Occipital lobe (tissue), 2 donors: Measurements from ENCODE around the gene EML1. TPM values are rescaled to one million over a fixed set of nuclear protein-coding genes. Genes with fewer than 3 reads are reported as not detected.
A peak's percentile ranks its signal among the peaks of the same experiment; 100 is the strongest.

Experiments
- DNase-seq: peaks from one replicate; lab custom pipeline; 2025; lab: John Stamatoyannopoulos, UW
- total RNA-seq: library from RNA; depleted of rRNA; stranded (reverse); fragments of >200 nt; gene quantifications from one replicate; pipeline ENCODE4 v1.2.3, GENCODE V29; 2014

EML1 gene
- total RNA-seq, 1 donor from 2014 or later, result 137 TPM

DNA sequence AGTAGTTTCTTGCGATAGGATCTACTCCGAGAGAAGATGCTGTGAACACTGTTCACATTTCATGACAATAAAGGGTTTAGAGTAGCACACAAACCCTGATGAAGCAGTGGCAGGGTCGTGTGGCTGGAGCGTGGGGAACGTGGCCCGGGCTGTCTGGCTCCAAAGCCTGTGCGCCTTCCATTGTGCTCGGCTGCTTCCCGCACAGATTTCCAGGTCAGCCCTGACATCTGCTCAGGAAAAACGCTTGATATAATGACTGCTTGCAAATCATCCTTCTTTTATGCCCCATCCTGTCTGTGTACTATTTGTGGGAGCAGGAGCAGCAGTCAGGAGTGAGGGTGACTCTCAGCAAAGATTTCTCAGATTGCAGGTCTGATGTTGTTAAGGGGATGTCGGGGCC lies 78.6 kb downstream of the EML1 start:
- DNase-seq, result no peak

- DNase-seq, result no peak
Measured at GRCh38 chr14:99872786-99873440, 79.7 kb downstream of the EML1 start.

DNA sequence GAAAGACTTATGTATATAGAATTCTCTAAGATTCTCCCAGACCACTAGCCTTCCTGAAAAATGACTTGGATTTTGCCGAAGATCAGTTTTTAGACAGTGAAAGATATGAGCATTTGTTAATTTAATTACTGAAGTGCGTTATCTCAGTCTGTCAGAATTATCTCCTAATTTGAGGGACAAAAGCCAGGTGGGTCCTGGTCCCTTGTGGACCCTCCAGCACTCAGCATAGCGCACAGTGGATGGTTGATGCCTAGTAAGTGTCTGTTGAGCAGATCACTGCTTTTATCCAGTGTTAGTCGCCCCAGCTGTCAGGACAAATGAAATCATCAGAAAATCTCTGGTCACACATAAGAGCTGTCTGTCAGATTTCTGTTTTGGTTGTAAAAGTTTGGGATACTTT lies 80.4 kb downstream of the EML1 start:
- no peak for DNase-seq

DNA sequence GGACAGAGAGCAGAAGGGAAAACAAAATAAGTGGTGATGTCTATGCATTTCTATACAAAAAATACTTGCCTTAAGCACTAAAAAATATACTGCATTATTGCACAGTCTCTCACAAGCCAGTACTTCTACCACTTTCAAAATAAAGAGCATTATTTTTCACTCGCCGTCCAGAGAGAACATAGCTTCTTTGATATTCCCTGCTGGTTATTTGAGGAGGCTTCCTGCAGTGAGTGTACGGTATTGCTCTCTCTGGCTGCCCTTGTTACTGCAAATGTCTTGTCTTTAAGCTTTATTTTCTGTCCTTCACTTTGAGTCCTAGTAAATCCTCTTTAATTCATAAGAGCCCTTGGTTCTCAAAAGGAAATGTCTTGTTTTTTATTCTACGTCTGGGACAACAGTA lies 81.1 kb downstream of the EML1 start:
- DNase-seq, result no peak

DNA sequence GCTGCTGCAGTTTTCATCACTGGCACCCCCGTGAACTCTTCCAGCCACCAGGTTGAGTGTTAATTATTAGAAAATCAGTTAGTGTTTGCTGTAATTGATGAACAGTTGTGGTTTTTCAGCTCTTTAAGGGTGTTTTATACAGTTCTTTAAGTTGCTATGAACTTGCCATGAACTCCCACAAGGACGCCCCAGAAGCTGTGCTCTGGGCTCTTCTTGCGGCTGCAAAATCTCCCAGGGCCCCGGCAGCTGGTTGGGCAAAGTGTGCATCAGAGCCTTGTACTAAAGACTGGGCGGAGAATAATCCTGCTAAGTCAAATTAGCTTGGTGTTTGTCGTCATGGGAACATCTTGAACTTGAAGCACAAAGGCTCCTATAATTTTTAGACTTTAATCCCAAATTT lies 82.2 kb downstream of the EML1 start:
- no peak for DNase-seq

DNA sequence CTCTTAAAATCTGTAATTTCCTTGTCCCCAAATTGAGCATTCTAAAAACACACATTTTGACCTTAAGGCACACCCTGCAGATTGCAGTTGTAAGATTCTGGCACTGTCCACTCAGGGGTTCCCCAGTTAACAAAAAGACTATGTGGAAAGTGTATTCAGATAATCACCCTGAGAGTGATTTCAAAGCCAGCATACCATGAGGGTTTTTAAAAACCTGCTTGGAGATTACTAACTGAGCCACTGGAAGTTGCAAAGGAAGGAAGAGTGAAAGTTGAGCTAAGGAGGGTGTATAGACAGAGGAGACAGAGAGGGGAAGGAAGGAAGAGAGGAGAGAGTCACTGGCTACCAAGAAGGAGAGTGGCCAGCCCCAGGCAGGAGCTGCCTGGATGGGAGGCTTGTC lies 82.6 kb downstream of the EML1 start:
- DNase-seq, result no peak

GRCh38 chr14:99876406-99876805 lies 83.2 kb downstream of the EML1 start:
- DNase-seq, result no peak

DNA sequence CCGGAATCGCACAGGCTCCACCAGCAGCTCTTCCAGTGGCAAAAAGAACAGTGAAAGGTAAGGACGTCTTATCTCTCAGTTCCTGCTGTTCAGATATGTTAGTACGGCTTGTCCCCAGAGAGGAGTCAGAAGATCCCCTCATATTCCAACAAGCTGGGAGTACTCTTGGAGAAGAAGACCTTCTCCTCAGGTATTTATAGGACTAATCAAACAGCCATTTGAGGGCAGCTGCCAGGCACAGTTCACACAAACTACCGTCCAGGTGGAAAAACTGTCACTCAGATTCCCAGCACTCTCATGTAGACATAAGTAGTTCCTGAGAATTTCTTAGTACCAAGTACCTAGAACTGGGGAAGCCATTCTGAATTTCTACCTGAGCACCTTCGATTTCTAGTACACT lies 85.3 kb downstream of the EML1 start:
- DNase-seq, result no peak

DNA sequence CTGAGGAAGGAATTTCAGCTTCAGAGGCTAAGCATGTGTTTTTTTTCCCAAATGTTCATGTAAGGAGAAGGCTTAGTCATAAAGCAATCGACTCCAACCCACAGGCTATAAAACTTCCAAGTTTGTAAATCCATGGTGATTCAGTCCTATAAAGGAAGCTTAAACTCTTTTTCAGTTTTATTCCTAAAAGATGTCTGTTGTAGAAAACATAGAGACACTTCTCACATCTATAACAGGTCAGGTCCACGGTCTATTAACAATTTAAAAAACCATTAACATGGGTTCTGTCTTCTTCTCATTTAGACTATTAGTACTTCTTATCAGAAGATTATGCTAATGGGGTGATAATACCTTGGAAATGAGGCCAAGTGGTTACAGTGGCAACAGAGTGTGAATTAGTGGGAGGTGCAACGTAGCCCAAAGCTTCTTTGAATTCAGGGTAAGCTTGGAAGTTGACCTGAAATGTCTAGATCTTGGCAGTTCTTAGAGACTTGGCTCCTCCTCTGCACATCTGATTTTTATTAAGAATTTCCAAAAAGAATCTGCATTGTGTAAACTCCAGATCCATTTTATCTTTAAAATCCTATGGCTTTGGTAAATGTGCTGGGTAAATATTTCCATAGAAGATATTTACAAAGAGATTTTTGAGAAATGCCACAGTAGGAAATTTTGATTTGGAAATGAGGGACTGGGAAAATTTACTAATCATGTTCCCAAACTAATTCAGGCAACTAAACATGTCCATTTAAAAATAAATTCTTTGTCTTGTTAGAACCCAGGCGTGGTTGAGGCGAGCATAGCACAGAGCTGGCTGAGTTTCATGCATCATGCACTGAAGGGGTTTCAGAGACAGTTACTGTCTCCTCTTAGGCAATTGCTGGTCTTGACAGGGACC lies 86.4 kb downstream of the EML1 start:
- no peak for DNase-seq

DNA sequence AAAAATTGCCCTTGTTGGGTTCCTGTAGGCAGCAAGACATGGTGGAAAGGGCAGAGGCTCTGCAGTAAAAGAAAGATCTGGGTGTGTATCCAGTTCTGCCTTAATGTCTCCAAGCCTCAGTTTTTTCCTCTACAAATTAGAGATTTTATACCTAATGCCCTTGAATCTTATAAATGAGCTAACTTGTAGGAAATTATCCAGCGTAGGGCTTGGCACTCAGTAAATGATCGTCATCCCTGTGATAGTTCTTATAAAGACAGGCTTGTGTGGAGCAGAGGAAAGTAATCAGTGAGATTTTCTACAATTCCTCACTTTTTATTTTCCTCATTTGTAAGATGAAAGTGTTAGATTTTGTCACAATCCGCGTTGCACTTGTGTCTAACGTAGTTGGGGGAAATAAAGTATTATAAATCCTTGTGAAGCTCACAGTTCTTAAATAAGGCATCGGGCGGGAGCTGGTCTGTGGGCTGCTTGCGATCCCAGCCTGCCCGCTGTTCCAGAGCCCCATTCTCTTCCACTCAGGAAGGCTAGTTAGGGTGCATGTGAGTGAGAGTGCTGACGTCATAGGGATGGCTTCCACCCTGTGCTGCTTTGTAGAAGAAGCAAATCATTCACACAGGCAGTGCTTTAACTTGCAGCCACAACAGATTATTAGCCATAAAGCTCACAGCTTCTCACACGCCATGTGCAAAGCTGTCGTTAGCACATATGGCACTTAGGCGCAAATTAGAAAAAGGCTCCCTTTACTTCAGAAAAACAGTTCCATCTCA lies 87.6 kb downstream of the EML1 start:
- DNase-seq, result peak; percentile 41

GRCh38 chr14:99883866-99884650 lies 90.8 kb downstream of the EML1 start:
- DNase-seq, result no peak

- no peak for DNase-seq
Measured at GRCh38 chr14:99884834-99885648, 91.8 kb downstream of the EML1 start.

- no peak for DNase-seq
Measured at GRCh38 chr14:99885649-99885958, 92.4 kb downstream of the EML1 start.

GRCh38 chr14:99887407-99887806 lies 94.2 kb downstream of the EML1 start:
- no peak for DNase-seq

DNA sequence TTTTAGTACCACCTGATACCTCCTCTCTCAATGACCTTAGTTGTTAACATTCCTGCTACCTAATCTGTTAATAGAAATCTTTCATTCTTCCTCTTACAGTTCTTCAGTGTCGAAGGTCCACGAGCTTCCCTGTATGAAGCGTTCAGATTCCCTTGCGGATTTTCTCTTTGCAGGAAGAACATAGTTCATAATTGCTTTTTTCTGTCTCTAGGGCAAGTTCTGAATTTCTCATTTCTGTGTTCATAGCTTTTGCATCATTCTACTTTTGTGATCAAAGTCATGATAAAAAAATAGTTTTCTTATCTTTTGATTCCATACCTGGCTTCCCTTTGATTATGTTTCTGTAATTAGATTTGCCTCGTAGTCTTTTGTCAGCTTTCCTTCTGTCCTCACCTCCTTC lies 94.9 kb downstream of the EML1 start:
- DNase-seq, result no peak

DNA sequence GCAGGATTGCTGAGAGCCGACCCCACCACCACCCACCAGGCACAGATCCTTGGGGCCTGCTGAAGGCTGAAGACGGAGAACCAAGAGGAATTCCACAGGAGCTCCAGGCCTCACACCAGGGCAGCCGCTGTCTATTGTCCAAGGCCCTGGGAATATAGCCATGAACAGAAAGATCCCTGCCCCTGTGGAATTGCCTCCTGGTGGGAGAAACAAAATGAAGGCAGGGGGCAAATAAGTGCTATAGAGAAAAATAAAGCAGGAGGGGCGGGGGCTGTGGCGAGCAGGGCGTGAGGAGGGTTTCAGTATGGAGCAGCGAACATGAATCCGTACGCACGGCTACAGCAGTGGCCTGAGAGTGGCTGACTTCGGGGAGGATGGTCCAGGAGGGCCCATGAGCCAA lies 96.1 kb downstream of the EML1 start:
- no peak for DNase-seq

GRCh38 chr14:99891266-99891665 lies 98.1 kb downstream of the EML1 start:
- DNase-seq, result no peak

GRCh38 chr14:99891900-99892299 lies 98.7 kb downstream of the EML1 start:
- no peak for DNase-seq

GRCh38 chr14:99892406-99892805 lies 99.2 kb downstream of the EML1 start:
- no peak for DNase-seq

DNA sequence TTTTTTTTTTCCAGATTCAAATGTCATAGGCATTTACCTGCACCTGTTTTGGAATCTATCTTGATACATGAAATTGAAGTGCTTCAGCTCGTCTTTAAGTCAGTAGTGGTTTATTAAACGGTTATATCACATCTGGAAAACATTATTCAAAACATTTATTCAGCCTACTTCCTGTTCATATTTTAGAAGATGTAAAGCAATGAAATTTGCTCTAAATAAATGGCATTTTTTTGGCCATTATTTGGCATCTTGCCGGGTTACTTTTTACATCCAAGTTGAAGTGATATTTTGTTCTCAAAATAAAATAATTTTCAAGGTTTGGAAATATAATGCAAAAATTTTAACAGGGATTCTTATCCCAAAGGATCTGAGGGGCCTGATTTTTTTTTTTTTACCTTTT lies 103.1 kb downstream of the EML1 start:
- DNase-seq, result no peak
